NCI-H1930 (cell line): ENCODE data around the gene ASAP2.

Source experiments
- DNase-seq, 2 experiments: peaks; one replicate each; lab custom pipeline; 2025; lab: John Stamatoyannopoulos, UW

ASAP2 gene

DNA sequence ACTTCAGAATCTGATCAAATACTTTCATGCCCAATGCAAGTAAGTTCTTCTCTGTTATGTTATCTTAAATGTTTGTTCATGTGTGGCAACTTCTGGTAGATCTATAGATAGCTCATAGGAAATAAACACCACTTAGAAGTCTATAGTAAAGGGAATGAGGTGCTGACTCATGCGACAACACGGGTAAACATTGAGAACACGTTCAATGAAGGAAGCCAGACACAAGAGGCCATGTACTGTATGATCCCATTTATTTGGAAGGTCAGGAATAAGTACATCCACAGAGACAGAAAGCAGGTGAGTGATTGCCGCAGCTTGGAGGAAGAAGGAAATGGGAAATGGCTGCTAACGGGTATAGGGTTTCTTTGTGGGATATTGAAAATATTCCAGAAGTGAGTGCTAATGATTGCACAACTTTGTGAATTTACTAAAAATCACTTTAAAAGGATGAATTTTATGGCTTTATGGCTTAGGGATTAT lies 121.3 kb downstream of the ASAP2 start:
- no peak for DNase-seq

DNA sequence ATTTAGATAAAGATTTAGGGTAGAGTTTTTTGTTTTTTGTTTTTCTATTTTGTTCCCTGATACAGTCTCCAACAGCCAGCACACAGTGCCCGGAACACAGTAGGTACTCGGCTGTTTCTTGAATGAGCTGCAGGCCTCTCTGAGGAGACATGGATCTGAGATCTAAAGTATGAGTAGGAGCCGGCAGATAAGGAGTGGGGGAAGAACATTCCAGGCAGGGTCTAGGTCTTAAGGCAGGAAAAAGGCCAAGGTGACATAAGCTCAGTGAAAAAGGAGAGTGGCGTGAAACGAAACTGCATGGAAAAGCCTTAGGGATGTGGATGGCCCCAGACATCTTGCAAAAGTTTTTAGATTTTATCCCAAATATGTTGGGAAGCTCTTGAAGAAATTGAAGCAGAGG lies 122.3 kb downstream of the ASAP2 start:
- DNase-seq: no peak

DNA sequence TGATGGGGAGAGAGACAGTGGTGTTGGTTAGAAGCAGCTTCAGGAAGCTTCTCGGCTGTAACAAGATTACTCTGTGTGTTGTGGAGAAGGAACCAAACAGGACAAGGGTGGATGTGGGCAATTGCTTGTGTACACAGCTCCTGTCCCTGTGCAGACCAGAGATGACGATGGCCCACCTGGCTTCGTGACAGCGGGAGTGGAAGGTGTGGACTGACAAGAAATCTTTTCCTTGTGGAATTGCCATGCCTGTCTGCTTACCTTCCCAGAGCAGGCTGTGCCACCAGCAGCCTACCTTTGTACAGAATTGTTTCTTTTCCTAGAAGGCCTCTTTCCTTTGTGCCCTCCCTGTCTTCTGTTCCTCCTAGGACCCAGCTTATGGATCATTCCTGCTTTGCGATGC lies 122.9 kb downstream of the ASAP2 start:
- DNase-seq: no peak

DNA sequence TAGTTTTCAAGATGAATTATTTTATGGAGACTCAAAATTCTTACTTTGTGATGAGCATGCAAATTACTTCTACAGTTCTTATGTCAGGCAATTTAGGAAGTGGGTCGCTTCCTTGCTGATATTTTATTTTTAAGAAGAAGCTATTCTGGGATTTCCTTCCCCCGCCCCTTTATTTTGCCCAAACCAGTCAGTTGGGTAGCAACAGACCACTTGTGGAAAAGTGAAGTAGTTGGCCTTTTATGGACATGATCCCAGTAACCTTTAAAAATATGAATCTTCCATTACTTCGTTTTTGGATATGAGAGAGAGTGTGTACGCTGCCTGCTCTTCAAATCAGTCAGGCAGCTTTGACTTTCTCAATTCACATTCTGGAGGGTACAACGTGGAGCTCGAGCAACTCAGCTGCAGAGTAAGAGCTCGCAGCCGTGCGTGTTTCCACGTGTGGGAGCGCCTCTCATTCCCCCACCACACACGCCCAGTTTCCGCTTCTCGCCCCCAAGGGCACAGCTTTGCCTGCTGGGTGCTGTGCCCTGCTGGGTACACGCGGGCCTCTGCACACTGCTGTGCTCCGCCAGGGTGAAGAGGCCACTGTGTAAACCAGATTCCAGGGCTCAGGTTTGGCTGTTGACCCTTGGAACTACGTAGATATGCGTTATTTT lies 124.1 kb downstream of the ASAP2 start:
- no peak for DNase-seq

DNA sequence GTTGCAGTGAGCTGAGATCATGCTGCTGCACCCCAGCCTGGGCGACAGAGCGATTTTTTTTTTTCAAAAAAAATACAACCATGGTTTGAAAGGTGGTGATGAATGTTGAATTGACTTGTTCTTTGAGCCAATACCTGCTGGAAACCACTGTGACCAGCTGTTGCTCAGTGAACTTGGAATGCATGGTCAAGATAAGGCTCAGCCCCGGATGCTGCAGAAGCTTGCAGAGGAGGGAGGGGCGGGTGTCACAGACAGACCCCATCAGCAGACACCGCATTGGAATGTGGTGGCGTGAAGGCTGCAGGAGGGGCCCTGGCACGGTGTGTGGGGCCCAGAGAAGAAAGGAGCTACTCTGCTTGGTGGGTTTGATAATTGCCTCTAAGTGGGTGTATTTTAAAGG lies 125.1 kb downstream of the ASAP2 start:
- no peak for DNase-seq

DNA sequence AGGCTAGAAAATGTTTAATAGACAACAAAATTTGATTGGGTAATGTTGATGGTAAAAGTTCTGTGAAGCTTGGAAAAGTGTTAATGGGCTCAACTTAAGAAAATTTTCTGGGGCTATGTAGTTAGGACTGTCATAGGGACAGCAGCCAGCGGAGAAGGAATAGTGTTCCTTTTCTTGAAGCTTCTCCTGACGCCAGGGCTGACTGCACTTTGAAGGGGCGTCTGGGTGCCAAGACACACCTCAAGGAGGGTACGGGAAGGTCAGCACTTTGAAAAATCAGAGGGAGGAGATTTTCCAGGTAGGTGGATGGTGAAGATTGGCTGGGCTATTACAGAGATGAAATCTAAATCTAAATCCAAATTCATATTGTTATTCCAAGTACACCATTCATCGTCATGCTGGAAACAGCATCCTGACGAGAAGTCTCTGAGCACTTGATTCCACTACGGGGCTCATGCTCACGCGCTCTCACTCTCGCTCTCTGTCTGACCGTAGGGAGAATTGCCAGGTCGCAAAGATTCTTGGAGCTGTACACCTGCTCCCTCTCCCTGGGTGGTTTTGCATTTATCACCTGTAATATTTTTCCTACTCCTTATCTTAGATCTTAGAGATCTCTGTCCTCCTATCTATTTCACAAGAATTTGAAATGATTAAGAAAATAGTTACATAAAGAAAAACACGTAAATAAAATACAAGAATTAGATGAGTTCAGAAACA lies 125.7 kb downstream of the ASAP2 start:
- DNase-seq: no peak

DNA sequence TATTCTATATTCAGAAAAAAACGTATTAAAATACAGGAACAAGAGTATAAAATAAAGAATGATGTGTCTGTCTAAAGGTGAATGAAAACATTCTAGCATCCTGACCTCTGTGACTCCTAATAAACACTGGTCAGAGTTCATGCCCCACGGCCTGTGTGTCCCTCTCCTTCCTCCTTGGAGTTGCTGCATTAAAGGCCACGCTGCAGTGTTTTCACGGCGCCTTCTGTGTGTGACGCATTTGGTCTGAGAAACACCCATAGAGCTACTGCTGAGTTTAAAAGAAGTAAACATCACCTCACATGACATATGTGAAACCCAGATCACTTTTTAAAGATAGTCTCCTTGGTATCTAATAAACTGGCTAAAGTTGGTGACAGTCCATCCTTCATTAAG lies 126.2 kb downstream of the ASAP2 start:
- DNase-seq: no peak

DNA sequence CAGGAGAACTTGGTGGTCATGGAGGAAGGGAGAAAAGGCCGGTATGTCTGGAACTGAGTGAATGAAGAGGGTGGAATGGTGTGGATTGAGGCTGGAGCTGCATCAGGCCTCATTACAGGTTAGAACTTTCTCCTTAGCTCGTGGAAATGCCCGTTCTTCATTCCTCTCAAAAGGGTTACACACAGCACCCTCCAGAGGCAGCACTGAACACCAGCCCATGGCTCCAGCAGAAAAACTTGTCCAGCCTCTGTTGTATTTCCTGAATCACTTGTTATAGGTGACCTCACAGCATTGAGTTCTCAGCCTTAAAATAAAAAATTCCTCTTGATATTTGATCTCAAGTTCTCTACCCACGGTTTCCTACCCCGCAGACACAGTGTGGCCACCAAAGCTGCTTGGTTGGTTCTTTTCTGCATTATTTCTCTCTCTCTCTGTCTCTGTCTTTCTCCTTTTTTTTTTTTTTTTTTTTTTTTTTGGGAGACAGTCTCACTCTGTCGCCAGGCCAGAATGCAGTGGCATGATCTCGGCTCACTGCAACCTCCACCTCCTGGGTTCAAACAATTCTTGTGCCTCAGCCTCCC lies 127.1 kb downstream of the ASAP2 start:
- DNase-seq: no peak

DNA sequence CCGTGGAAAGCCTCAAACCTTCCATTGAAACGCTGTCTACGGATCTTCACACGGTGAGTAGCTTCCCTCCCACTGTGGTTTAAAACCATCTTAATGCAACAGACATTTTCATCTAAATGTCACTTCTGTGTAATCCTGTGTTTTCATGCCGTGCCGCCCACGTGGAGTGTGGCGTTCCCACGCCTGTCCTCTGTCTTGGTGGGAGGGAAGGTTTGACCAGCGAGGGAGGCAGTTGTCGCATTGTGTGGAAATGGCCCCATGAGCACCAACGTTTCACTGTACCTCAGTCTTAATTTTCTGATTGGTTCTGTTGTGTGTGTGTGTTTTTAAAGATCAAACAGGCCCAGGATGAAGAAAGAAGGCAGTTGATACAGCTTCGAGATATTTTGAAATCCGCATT lies 128.1 kb downstream of the ASAP2 start:
- no peak for DNase-seq

DNA sequence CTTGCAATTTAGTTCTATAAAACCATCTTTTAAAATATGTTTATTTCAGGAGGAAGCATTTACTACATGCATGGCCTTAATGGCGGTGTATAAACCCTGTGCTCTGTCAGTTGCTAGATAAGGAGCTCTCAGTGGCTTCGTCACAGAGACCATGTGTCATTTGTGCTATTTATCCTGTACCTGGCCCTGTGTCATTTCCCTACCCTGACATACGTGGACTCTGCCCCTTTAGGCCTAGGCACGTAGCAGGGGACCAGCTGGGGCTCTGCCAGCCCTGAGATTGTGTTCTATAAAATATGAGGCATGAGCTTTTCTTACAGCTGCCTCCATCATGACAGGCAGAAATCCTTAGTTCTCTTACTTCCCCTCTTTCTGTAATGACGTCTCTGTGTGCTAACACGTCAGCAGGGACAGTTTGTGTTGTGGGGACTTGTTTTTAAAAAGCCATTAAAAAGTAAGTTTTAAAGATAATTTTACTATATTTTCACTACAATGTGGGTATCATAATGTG lies 128.8 kb downstream of the ASAP2 start:
- DNase-seq: no peak

DNA sequence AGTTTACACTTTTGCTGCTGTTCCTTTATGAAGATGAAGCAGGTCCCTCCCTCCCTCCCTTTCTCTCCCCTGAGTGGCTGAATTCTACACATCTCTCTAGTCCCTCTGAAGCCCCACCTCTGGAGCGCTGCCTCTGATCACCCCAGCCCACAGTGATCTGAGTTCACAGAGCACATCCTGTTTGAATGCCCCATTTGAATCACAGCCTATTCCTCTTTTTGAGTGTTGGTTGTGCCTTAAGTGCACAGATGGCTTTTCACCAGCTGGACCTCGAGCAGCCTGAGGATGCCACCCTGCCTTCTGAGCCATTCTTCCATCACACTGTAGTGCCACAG lies 129.6 kb downstream of the ASAP2 start:
- DNase-seq: no peak

DNA sequence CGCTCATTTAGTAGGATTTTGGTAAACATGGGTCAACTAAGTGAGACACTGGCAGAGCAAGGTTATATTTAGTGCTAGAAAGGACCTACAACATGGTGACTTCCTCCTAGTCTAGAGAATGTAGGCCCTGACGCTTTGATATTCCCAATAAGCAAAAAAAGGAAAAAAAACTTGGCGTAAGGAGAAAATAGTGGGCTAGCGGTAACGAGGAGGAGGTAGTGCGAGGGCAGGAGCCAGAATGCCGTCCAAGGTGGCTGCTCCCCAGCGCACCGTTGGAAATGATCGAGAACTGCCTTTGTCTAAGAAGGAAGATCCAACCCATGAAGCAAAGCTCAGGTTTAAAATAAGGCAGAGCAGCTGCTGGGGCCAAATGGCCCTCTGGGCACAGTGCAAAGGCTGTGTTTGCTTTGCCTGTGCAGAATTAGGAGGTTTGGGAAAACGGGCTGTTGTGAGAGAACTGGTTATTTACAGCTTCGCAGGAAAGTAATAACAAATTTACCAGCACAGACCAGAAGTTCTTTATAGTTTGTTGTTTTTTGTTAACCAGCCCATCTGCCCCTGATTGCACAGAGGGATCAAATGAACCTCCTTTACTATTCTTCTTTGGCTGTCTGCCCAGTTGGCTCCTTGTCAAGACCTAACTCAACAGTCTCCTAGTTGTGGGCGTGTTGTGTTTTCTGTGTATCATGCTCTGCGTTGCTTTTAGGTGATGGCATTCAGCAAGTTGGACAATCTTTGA lies 130.1 kb downstream of the ASAP2 start:
- DNase-seq: peak; percentile 58 to 72

DNA sequence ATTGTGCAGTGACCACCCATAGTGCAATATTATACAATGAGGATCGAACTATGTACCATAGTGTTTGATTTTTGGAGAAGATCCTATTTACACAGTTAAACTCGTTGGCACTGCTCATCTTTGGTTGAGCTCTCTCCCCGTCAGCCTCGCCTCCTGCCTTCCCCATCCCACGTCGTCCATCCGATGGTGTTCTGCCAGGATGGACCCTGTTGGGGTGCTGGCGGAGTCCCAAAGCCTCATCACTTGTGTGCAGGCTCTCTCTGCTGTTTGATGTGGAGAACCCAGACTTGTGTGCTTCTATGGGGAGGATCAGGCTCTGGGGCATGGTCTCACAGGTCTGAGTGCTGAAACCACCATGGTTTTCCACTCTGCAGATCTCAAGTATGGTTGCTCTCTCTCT lies 131.3 kb downstream of the ASAP2 start:
- DNase-seq: no peak

DNA sequence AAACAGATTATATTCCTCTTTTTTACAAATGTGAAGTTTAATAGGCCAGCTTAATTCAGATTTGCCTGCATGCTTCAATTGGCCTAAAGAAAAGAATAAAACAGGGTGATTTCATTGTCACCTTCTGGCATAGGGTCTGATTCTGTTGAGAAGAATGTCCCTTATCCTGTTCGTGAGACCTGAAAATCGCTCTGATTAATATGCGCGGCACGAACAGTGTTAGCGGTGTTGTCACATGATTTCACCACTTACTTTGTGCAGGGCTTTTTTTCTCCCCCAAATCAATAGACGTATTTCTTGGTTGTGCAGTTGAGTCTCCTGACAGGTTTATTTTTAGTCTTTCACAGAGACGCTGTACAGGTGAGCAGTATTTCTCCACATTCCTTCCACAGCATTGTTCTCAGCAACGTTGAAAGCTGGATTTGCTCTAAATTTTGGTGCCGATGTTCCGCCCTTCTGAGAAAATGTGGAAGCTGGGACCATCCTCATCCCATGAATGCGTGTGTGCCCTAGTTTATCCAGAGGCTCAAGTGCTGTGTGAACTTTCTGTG lies 134.8 kb downstream of the ASAP2 start:
- DNase-seq: no peak

DNA sequence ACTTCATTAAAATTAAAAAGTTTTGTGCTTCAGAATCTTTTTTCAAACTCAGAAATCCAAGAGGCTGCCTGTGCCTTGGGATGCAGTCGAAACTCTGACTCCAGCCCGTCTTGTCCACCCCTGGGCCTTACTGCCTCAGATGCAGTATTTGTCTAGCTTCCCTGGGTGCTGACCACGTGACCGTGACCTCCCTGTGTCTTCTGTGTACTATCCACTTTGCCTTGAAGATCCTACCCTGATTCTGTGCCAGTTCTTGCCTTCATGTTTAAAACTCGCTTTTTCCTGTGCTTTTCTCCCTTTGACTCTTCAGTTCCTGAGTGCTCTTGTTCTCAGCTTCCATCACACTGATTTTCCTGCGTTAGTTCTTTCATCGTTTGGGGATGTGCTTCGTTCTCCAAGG lies 136.0 kb downstream of the ASAP2 start:
- DNase-seq: no peak

DNA sequence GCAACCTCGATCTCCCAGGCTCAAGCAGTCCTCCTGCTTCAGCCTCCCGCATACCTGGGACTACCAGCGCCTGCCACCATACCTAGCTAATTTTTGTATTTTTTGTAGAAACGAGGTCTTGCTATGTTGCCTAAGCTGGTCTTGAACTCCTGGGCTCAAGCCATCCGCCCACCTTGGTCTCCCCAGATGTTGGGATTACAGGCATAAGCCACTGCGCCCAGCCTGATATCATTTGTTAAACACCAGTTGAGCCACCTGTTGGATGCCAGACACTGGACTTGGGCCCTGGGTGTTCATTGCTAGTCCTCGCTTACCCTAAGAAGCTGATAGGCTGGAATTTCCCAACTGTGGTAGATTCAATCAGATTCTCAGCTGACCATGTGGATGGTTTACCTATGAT lies 136.9 kb downstream of the ASAP2 start:
- no peak for DNase-seq

DNA sequence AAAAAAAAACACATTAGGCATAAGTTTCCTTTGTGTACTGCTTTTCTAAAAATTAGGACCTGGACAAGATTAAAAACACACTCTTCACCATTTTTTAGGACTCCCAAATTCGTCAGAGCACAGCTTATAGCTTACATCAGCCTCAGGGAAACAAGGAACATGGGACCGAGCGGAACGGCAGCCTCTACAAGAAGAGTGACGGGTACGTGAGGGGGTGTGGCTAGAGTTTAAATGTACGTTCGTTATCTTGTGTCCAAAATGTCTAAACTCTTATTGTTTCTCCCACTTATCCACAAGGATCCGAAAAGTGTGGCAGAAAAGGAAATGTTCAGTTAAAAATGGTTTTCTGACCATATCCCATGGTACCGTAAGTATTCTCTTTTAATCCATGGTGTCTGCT lies 137.8 kb downstream of the ASAP2 start:
- DNase-seq: no peak

DNA sequence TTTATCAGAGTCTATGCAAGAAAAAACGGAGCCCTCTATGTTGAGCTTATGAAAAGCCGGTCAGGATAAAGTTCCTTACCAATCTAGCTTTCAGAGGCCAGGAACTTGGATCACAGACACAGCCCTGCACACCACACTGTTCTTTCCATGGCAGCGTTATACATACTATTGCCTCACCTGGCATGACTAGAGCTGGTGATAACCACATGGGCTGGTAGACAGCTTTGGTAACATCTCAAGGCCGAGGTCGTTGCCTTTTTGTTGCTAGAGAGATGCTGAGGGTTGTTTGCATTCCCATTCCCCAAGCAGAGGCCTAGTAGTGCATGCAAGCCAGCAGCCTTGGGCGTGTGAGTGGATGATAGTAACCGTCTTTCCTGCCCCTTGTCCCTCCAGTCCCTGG lies 138.7 kb downstream of the ASAP2 start:
- no peak for DNase-seq

DNA sequence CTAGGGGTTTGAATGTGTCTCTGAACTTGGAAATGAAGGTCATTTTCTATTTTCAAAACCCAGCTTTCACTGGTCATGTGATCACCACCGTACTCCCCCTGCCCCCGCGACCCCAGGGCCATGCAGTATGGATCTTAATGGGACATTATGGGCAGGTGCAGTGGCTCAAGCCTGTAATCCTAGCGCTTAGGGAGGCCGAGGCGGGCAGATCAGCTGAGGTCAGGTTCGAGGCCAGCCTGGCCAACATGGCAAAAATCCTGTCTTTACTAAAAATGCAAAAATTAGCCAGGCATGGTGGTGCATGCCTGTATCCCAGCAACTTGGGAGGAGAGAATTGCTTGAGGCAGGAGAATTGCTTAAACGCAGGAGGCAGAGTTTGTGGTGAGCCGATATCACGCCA lies 139.4 kb downstream of the ASAP2 start:
- DNase-seq: no peak

DNA sequence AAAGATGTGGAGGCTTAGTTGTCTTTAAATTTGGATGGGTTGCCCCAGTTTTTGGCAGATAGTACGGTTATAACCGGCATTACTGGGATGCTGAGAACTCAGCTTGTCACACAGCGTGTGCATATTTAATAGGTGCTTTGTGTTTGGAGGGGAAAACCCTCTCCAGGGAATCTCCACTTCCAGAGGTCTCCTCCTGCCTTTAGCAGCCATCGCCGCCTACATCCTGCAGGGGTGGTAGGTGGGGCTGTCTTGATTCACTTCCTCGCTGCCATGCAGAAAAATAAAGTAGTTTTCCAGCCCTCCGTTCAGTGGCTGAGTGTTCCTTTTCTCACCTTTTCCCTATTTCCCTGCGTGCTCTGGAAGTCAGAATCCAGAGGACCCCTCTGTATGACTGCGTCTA lies 140.3 kb downstream of the ASAP2 start:
- DNase-seq: no peak

DNA sequence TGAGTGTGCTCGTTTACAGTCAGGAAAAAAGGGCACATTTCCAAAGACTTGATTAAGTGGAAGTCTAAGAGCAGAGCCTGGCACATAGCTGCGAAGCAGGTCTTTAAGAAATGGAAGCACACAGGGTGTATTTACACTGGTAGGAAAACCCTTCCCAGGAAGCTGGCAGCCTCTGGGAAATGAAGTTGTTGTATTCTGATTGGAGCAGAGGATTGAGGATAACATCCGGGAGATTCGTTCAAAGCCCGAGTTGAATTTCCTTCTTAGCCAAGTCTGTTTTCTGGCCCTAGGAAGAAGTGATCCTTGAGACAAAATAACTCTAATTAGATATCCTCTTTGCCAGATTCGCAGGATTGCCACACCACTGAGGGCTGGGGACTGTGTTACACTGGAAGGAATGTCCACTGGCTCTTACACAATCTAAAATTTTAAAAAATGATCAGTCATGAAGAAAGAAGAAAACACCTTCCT lies 140.8 kb downstream of the ASAP2 start:
- no peak for DNase-seq

DNA sequence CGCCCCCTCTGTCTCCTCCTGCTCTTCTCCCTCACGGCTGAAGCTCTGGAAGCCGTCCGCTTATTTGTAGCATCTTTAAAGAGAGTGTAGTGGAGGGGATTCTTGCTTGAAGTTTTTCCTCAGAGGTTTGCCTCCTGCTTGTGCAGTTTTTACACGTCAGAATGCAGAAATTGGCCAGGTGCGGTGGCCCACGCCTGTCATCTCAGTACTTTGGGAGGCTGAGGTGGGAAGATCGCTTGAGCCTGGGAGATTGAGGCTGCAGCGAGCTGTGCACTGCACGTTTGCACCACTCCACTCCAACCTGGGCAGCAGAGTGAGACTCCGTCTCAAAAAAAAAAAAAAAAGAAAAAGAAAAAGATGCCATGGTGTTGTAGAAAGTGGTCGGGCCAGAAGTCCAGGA lies 147.7 kb downstream of the ASAP2 start:
- no peak for DNase-seq
